Keratinocyte (primary cell): ENCODE data around the gene C9orf153.

Experiments used
- EZH2 ChIP-seq: IDR thresholded peaks from one replicate; pipeline ENCODE4 v1.6.1; 2012; ENCODE audit warnings: inconsistent platforms, mild to moderate bottlenecking, low read length, moderate library complexity
- TF ChIP-seq, protein P1 (sequence below), 3 experiments: IDR thresholded peaks in 1 of 3; conservative IDR thresholded peaks in 1 of 3; optimal IDR thresholded peaks in 1 of 3; 2 replicates in 2 of 3; 3 replicates in 1 of 3; pipeline versions ENCODE3 to v1.5.1; 2011; ENCODE audit warnings: low read length in 3 of 3, mild to moderate bottlenecking in 3 of 3, moderate library complexity in 2 of 3, control low read depth in 1 of 3, inconsistent platforms in 1 of 3; ENCODE audit not compliant: insufficient read depth in 2 of 3; ENCODE audit errors: extremely low read depth in 1 of 3

DNA sequence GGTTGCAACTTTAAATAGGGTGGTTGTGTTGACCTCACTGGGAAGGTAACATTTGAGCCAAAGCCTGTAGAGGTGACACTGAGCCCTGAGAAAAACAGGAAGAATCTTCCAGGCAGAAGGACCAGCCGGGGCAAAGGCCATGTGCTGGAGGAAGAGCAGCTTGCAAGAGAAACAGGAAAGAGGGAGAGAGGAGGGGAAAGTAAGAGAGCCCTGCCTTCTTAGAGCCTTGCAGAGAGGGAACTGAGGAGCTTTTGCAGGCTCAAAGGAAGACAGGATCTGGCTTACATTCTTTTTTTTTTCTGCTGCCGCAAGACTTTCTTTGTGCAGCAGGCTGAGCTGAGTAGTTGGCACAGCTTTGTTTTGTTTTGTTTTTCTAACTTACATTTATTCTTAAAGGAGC is 17.4 kb downstream of the C9orf153 start:
- TF ChIP-seq, protein P1, sequence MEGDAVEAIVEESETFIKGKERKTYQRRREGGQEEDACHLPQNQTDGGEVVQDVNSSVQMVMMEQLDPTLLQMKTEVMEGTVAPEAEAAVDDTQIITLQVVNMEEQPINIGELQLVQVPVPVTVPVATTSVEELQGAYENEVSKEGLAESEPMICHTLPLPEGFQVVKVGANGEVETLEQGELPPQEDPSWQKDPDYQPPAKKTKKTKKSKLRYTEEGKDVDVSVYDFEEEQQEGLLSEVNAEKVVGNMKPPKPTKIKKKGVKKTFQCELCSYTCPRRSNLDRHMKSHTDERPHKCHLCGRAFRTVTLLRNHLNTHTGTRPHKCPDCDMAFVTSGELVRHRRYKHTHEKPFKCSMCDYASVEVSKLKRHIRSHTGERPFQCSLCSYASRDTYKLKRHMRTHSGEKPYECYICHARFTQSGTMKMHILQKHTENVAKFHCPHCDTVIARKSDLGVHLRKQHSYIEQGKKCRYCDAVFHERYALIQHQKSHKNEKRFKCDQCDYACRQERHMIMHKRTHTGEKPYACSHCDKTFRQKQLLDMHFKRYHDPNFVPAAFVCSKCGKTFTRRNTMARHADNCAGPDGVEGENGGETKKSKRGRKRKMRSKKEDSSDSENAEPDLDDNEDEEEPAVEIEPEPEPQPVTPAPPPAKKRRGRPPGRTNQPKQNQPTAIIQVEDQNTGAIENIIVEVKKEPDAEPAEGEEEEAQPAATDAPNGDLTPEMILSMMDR (optimal IDR thresholded peaks at IDR 0.05 in 1 of 3, IDR thresholded peaks at IDR 0.05 in 1 of 3, conservative IDR thresholded peaks at IDR 0.05 in 1 of 3; ENCODE audit: extremely low read depth in 1 of 3, insufficient read depth in 2 of 3, low read length in 3 of 3): no peak
- TF ChIP-seq EZH2: no peak
